ENCODE measurements around the gene CHST9. TPM values are rescaled to one million over a fixed set of nuclear protein-coding genes. Genes with fewer than 3 reads are reported as not detected.

The CHST9 gene
- total and polyA plus RNA-seq, 2 of the 4 experiments (the other 2 are of a cell fraction), result not detected

GRCh38 chr18:27010784-27011183 is 174.3 kb downstream of the CHST9 start:
- Histone ChIP-seq H4K8ac (ENCODE audit: low read depth in 2 of 2, low read length in 2 of 2) (no peak overlapping the region), H2BK15ac (ENCODE audit: low read depth, low read length) (no peak overlapping the region), H3K4me3 (ENCODE audit: insufficient read depth, low read depth, low read length) (no peak overlapping the region), H3K14ac (replicated peaks; ENCODE audit: low read depth, low read length) (no peak overlapping the region), H4K20me1 (ENCODE audit: insufficient read depth, low read length) (no peaks in the 10 kb centered on the region), H3K36me3 (ENCODE audit: control insufficient read depth, insufficient read depth, low read length) (no peaks in the 10 kb centered on the region), H2AK9ac (replicated peaks; ENCODE audit: low read depth, low read length, poor library complexity) (no peak overlapping the region), H3K27ac (ENCODE audit: insufficient read depth, low read length) (no peak overlapping the region), H2BK120ac (ENCODE audit: low read depth, low read length) (no peak overlapping the region), H3K27me3 (ENCODE audit: control insufficient read depth, insufficient read depth, low read length) (no peaks in the 10 kb centered on the region), H2AK5ac (ENCODE audit: low read depth, low read length) (no peak overlapping the region), H3K56ac (ENCODE audit: extremely low read depth, insufficient read depth, low read length) (no peak overlapping the region), H2AFZ (replicated peaks; ENCODE audit: low read length, poor library complexity) (no peak overlapping the region), H3K18ac (ENCODE audit: low read depth, low read length) (no peak overlapping the region), H3K9me3 (ENCODE audit: control insufficient read depth, insufficient read depth, low read length) (no peaks in the 10 kb centered on the region), H4K5ac (ENCODE audit: low read depth, low read length) (no peak overlapping the region), H3K9ac (ENCODE audit: low read depth, low read length) (no peak overlapping the region), H2BK20ac (ENCODE audit: low read depth, low read length) (no peak overlapping the region), H3K79me1 (ENCODE audit: low read depth in 1 of 2, low read length in 2 of 2) (no peaks in the 10 kb centered on the region), H4K91ac (ENCODE audit: insufficient read depth, low read depth, low read length) (no peak overlapping the region), H3K23ac (ENCODE audit: low read depth, low read length) (no peak overlapping the region), H3K9me1 (ENCODE audit: insufficient read depth, low read length) (no peaks in the 10 kb centered on the region), H3K4ac (ENCODE audit: low read depth, low read length) (no peak overlapping the region), H3K4me2 (ENCODE audit: low read depth, low read length) (no peak overlapping the region), H3K4me1 (ENCODE audit: control insufficient read depth, insufficient read depth, low read length) (no peaks in the 10 kb centered on the region), H2BK5ac (ENCODE audit: low read depth, low read length, poor library complexity, severe bottlenecking) (no peak overlapping the region)
- no peak for DNase-seq
- BruUV-seq (replicated peaks), result no TSS peak
- TF ChIP-seq CHD1 (IDR thresholded peaks at IDR 0.05; ENCODE audit: low read depth, low read length), result no peak
- TF ChIP-seq RAD21 (IDR thresholded peaks at IDR 0.05; ENCODE audit: low read length), result no peak
- no peak for TF ChIP-seq RFX5 (IDR thresholded peaks at IDR 0.05; ENCODE audit: low read depth, low read length)
- dilution Hi-C loops (cut with HindIII; ENCODE audit: low sequenced_read_pairs, unreplicated experiment), result no loop called here
- intact Hi-C loops (cut with micrococcal nuclease), result no loop called here
- WGBS, 2 experiments (ENCODE audit: extremely low coverage in 2 of 2, insufficient read length in 1 of 2), result 40% methylated on average over 1 of the region's 2 CpGs; no CpG with 5 or more reads in 1 of the 2 experiments
- in situ Hi-C loops (cut with MboI; ENCODE audit: low sequenced_read_pairs), result no loop called here
- ChIA-PET POLR2A (ENCODE audit: unreplicated experiment) (no interaction called here), CTCF (no interaction called here)
- ATAC-seq (ENCODE audit: low read depth), result no peak

All from IMR-90 (cell line).